NCI-H1105 treated with DMSO at 0.1 percent for 48 hours (cell line): ENCODE data around the gene DUS2.

Experiments
- DNase-seq: peaks from one replicate; lab custom pipeline; 2025; lab: John Stamatoyannopoulos, UW

DUS2 gene

DNA sequence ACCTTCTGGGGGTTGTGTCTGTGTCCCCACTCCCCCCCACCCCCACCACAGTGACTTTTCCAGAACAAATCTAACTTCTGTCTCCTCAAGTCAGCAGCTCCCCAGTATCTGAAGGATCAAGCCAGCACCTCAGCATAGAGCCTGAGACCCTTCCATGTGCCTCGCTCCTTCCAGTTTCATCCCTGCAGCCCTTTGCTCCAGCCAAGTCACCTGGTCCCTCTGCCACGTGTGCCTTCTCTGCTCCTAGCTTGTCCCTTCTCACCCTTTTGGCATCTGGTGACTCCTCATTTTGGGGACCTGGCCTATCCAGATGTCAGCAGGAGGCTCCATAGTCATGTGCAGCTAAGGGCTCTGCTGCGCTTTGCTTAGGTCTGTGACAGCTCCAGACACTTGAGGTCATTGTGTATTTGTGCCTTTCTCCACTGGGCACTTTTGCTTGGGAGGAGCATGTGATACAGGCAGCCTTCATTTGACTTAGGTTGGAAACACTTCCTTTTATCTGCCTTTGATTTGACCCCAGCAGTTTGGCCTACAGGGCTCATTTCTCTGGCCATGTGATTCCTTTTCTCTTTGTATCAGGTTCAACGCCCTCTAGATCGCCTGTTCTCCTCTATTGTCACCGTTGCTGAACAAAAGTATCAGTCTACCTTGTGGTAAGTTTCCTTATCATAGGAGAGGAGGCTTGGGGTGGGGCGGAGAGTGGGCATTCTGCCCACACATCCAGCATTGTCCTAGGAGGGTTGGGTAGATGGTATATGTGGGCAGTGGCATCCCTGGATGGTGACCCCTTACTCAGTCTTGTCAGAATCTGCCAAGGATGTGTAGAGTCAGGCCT is 55.0 kb downstream of the DUS2 start:
- DNase-seq: no peak

- DNase-seq: no peak
Measured at GRCh38 chr16:68078701-68079375, 55.8 kb downstream of the DUS2 start.

DNA sequence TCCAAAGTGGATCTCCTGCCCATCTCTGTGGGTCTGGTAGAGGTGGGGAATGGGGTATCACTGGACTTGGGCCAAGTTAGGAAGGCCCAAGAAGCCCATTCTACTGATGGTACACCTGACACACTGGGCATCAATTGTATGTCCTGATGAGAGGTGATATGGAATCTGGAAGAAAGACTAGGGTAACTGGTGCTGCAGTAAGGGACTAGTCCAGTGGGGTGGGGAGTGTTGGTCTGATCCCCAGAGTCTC is 56.2 kb downstream of the DUS2 start:
- DNase-seq: no peak

- no peak for DNase-seq
Measured at GRCh38 chr16:68079626-68080344, 56.7 kb downstream of the DUS2 start.

DNA sequence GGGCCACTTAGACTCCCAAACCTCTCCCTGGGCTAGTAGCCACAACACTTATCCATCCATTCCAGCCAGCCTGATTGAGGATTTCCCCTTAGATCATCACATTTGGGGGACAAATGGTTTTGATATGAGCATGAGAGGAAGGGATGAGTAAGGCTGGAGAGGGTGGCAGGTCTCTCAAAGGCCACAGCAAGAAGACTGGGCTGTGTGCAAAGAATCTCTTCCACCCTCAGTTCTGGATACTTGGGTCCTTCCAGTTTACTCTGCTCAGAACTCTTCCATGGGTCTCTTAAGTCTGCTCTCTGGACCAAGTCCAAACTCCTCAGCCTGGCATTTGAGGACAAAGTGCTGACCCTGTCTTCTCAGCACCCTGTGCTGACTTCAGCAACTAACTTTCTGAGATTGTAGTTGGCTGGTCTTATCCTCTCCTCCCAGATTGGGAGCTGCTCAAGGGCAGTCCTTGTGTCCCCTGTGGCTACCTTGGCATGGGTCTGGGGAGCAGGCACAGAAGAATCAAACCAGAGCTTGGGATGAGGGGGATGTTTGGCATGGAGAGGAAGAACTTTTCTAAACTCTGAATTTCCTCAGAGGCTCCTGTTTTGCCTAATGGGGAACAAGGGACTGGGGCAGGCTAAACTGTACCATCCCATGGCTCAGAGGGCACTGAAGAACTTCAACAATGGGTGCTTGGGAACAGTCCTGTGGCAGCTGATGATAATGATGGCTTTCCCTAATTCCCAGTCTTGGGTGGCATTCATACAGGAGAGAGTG is 59.0 kb downstream of the DUS2 start:
- DNase-seq: no peak

DNA sequence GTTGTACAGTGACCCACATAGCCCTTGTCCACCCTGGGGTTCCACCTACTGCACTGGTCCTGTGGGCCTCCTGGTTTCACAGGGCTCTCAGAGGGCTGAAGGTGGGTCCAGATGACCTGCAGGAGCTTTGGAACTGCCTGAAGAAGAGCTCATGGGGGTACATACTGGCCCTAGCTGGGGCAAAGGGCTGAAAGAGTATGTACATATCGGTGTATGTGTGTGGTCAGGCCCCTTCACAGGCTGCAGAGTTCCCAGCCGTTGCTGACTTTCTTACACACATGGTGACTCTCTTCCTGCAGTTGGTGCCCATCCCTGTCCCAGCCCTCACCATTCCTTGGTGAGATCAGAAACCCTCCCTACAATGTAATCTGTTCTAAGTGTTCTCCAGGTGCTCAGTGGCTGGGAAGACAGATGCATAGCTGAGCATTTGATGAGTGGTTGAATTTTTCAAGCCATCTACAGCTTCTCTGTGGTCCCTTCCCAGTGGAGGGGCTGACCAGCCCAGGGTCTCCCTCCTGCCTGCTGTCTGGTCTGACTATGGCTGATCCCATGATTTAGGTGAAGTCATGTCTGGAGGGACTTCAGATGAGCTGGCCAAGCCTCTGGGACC is 59.6 kb downstream of the DUS2 start:
- no peak for DNase-seq

- DNase-seq: no peak
Measured at GRCh38 chr16:68083239-68083781, 60.2 kb downstream of the DUS2 start.

- no peak for DNase-seq
Measured at GRCh38 chr16:68083861-68084503, 60.9 kb downstream of the DUS2 start.

DNA sequence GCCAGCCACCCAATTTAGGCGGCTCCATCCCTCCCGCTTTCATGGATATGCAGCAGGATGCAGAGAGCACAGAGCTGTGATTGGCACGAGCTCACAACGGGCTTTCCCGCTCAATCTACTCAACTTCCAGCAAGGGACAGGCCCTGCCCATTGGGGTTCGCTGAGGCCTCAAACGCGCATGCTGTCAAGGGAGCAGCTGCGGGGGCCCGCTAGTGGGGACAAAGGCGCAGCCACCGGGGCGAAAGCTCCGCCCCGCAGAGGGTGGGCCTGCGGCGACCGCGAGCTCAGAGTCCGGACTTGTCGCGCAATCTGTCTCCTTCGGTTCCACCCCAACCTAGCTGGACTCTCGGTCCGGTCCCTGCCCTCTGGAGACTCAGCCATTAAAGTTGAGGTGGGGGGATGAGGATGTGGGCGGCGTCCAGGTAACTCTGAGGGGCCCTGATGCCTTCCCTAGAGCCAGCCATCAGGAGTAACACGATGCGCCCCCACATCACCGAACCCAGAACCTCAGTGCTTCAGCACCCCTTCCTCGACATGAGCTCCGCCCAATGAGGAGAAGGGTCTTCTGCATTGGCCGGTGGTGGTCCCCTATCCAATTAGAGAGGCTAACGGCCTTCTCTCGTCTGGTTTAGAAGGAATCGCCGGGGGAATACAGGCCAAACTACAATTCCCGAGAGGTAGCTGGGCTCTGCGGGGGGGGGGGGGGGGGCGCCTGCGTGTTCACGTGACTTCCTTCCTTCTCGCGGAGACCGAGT is 61.6 kb downstream of the DUS2 start:
- peak; percentile 86 for DNase-seq

- DNase-seq: peak; percentile 12
Measured at GRCh38 chr16:68085259-68086071, 62.4 kb downstream of the DUS2 start, which contains the start of gene NFATC3. Gene NFATC3, plus strand, starts transcription at chr16:68085370. Its CDS starts 312 bp downstream, at chr16:68085682.

DNA sequence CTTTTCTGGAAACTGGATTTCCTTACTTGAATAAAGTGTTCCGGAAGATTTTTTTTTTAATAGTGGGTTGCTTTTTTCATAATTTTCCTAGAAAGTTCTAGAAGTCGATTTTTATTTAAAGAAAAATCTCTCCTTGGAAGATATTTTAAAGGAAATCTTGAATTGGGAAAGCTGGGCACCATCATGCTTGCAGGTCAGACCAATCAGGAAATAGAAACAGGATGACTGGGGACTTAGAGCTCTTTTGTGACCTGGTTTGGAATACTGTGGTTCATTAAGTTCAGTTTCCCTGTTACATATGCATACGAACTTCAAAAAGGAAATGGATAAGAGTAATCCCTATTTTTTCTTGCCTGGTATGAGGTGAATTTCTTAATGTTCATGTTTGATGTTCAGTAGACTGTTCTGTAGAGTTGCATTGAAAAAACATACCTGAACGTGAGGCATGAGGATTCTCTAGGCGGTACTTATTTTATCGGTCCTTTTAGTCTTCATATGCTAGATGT is 63.3 kb downstream of the DUS2 start:
- peak; percentile 11 for DNase-seq

DNA sequence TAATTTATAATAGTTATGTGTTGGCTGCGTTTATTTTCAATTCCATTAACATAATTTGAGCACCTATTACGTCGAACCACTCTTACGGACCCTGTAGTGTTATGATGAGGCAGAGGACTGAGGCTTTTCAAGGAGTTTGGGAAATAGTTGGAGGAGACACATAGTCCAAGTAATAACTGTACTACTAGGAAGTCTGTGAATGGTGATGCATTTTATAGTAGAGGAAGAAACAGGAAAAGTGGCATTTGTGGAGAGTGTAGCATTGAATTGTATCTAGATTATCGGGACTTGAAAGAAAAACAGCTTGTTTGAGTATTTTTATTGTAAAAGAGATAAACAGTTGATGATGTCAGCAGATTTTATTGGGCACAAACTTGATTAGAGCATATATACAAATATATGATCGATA is 63.8 kb downstream of the DUS2 start:
- no peak for DNase-seq

- DNase-seq: no peak
Measured at GRCh38 chr16:68087688-68088087, 64.6 kb downstream of the DUS2 start.

- no peak for DNase-seq
Measured at GRCh38 chr16:68088130-68088972, 65.3 kb downstream of the DUS2 start.

- DNase-seq: no peak
Measured at GRCh38 chr16:68089067-68089466, 66.0 kb downstream of the DUS2 start.

- no peak for DNase-seq
Measured at GRCh38 chr16:68090130-68090529, 67.0 kb downstream of the DUS2 start.

GRCh38 chr16:68090533-68090932 is 67.4 kb downstream of the DUS2 start:
- DNase-seq: no peak
